Chondrocyte (in vitro differentiated cells): ENCODE data around the gene ELMOD2. TPM values are rescaled to one million over a fixed set of nuclear protein-coding genes. Genes with fewer than 3 reads are reported as not detected.
A peak's percentile ranks its signal among the peaks of the same experiment; 100 is the strongest.
"Not testable (repeated sequence)": the region's sequence is repeated elsewhere in the genome, so short reads cannot be mapped to it uniquely, and the experiment has no call there.

Experiments used
- DNase-seq: peaks from one replicate; pipeline ENCODE4 v3.0.0; 2021; ENCODE audit warnings: mixed read lengths, low spot score
- H3K27ac Mint-ChIP-seq: one replicate; pipeline ENCODE4 v1.8.0; 2021; ENCODE audit warnings: mild to moderate bottlenecking, moderate library complexity, mixed read lengths; ENCODE audit not compliant: unreplicated experiment
- H3K27me3 Mint-ChIP-seq: 2 replicates; pipeline ENCODE4 v1.8.0; 2021; ENCODE audit warnings: low read depth, mixed read lengths
- H3K36me3 Mint-ChIP-seq: 2 replicates; pipeline ENCODE4 v1.8.0; 2021; ENCODE audit warnings: low read depth, mixed read lengths
- H3K4me1 Mint-ChIP-seq: 2 replicates; pipeline ENCODE4 v1.8.0; 2021; ENCODE audit warnings: low read depth, mild to moderate bottlenecking, mixed read lengths
- H3K4me3 Mint-ChIP-seq: one replicate; pipeline ENCODE4 v1.8.0; 2021; ENCODE audit warnings: mild to moderate bottlenecking, moderate library complexity, mixed read lengths; ENCODE audit not compliant: unreplicated experiment
- H3K9me3 Mint-ChIP-seq: 2 replicates; pipeline ENCODE4 v1.8.0; 2021; ENCODE audit warnings: low read depth, mixed read lengths
- total RNA-seq: library from RNA; stranded (reverse); gene quantifications from 3 replicates; pipeline ENCODE4 v1.2.1, GENCODE V29; 2021
- TF ChIP-seq, protein P1 (sequence below): fragments of 200-600 bp; sonication (generic); IDR thresholded peaks from 2 replicates; pipeline ENCODE4 v1.5.0; 2021; ENCODE audit warnings: antibody characterized with exemption, mild to moderate bottlenecking, moderate library complexity

The ELMOD2 gene
- total RNA-seq, 1 donor from 2014 or later = 30.5 TPM

DNA sequence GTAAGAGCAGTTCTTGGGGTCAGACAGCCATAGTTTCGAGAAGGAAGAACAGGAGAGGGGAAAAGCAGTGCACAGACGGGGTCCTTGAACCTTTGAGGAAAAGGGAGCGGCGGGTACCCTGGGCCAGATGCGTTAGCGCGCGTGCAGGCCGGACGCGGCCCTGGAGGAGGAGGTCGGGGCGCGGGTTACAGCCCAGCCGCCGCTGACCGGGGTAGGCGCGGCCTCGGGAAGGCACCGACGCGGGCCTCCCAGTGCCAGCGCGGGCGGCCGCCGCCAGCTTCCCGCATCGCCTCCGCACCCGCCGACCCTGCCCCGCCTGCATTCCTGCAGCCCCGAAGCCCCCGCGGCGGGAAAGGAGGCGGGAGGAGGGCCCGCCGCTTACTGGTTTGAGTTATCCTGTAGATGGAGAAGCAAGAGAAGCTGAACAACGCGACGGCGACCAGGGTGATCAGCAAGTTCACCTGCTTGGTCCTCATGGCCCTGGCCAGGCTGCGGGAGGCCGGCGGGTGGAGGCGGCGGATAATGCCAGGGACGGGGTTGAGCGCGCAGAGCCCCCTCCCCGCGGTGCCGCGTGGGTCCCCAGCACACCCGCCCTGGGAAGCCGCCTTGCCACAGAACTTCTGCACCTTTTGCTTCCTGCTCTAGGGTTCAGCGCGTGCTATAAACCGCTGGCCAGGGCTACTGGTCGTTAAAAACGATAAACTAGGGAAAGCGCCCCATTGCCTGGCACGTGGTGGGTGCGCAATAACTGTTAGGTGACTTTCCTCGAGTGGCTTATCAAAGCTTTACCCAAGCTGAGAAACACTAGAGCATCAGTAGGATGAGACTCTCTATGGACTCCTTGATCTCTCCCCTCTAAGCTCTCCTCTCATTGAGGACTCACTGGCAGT is 26.0 kb upstream of the ELMOD2 start, which contains the start of gene MGAT4D:
TSS of gene MGAT4D (minus strand) at position 547 of the 890 bp plus-strand sequence. CDS start at position 476, 71 bp downstream.
- Mint-ChIP-seq H3K27me3 (peaks cover 53% of the 10 kb centered on the region), H3K9me3 (no peaks in the 10 kb centered on the region), H3K4me3 (peak within 1 kb of the TSS; percentile 63), H3K27ac (no peak within 1 kb of the TSS), H3K4me1 (peaks cover 4% of the 10 kb centered on the region), H3K36me3 (no peaks in the 10 kb centered on the region)
- DNase-seq = no peak
- TF ChIP-seq, protein P1, sequence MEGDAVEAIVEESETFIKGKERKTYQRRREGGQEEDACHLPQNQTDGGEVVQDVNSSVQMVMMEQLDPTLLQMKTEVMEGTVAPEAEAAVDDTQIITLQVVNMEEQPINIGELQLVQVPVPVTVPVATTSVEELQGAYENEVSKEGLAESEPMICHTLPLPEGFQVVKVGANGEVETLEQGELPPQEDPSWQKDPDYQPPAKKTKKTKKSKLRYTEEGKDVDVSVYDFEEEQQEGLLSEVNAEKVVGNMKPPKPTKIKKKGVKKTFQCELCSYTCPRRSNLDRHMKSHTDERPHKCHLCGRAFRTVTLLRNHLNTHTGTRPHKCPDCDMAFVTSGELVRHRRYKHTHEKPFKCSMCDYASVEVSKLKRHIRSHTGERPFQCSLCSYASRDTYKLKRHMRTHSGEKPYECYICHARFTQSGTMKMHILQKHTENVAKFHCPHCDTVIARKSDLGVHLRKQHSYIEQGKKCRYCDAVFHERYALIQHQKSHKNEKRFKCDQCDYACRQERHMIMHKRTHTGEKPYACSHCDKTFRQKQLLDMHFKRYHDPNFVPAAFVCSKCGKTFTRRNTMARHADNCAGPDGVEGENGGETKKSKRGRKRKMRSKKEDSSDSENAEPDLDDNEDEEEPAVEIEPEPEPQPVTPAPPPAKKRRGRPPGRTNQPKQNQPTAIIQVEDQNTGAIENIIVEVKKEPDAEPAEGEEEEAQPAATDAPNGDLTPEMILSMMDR = no peak

- Mint-ChIP-seq H3K36me3 (no peaks in the 10 kb centered on the region), H3K9me3 (no peaks in the 10 kb centered on the region), H3K4me3 (no peak overlapping the region), H3K4me1 (peaks cover 4% of the 10 kb centered on the region), H3K27me3 (peaks cover 58% of the 10 kb centered on the region), H3K27ac (no peak overlapping the region)
- TF ChIP-seq, protein P1 = no peak
- no peak for DNase-seq
Measured at GRCh38 chr4:140499391-140499790, 24.6 kb upstream of the ELMOD2 start.

DNA sequence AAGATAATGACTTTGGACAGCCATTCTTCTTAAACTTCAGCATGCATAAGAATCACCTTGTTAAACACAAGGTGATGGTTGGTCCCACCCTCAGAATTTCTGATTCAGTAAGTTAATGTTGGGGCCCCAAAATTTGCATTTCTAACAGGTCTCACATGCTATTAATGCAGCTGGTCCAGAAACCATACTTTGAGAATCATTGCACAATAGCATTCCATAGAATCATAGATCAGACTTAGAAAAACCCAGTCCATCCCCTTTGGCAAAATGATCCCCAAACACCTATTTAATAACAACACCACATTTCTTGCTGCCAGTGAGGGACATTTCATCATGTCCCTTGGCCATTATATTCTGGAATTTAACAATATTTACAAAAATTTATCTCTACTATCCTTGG is 19.7 kb upstream of the ELMOD2 start:
- Mint-ChIP-seq H3K4me1 (no peaks in the 10 kb centered on the region), H3K27me3 (peaks cover 53% of the 10 kb centered on the region)
- TF ChIP-seq, protein P1 = no peak

GRCh38 chr4:140513765-140514164 is 10.2 kb upstream of the ELMOD2 start:
- H3K4me3 Mint-ChIP-seq, DNase-seq, H3K4me1 Mint-ChIP-seq, H3K36me3 Mint-ChIP-seq, H3K27ac Mint-ChIP-seq, H3K9me3 Mint-ChIP-seq: not testable (repeated sequence)
- H3K27me3 Mint-ChIP-seq = peaks cover 45% of the 10 kb centered on the region

More for the DNA sequence above, 19.7 kb upstream of the ELMOD2 start:
- no peak overlapping the region for H3K27ac Mint-ChIP-seq
- no peak overlapping the region for H3K4me3 Mint-ChIP-seq
- no peak for DNase-seq
- H3K9me3 Mint-ChIP-seq = peaks cover 5% of the 10 kb centered on the region
- no peaks in the 10 kb centered on the region for H3K36me3 Mint-ChIP-seq

- H3K9me3 Mint-ChIP-seq = peaks cover 4% of the 10 kb centered on the region
- H3K27me3 Mint-ChIP-seq = peaks cover 33% of the 10 kb centered on the region
- no peaks in the 10 kb centered on the region for H3K36me3 Mint-ChIP-seq
- TF ChIP-seq, protein P1 = no peak
- H3K4me3 Mint-ChIP-seq = no peak overlapping the region
- no peak overlapping the region for H3K27ac Mint-ChIP-seq
- DNase-seq = no peak
- H3K4me1 Mint-ChIP-seq = no peaks in the 10 kb centered on the region
Measured at GRCh38 chr4:140515423-140515822, 8.5 kb upstream of the ELMOD2 start.
